SH-SY5Y (cell line): ENCODE data around the gene TMPRSS6.

Experiments
- GATA2 ChIP-seq: IDR thresholded peaks from 2 replicates; pipeline ENCODE4 v1.6.1; 2011; ENCODE audit warnings: mild to moderate bottlenecking, low read depth, low read length
- GATA3 ChIP-seq: IDR thresholded peaks from 2 replicates; pipeline ENCODE4 v1.6.1; 2011; ENCODE audit warnings: low read depth, mild to moderate bottlenecking, low read length, moderate library complexity

DNA sequence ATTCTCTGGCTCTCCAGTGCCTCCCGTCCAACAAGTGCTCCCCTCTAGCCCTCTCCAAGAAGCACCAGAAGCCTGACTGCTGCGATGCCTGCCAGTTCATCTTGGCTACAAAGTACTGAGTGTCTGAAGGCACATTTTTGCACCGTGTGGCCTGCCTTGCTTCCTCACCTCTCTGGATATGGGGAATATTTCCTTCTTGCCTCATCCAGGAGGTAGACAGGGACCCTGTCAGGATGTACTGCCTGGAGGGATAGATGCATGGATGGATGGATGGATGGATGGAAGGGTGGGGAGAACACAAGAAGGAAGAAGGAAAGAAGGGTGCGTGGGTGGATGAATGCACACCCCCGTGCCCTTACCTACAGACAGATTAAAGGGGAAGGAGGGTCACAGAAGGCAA is 30.4 kb downstream of the TMPRSS6 start:
- no peak for TF ChIP-seq GATA2
- no peak for TF ChIP-seq GATA3
